Umbilical cord (tissue), 2 donors: Measurements from ENCODE around the gene DNAJB13. TPM values are rescaled to one million over a fixed set of nuclear protein-coding genes. Genes with fewer than 3 reads are reported as not detected.

Experiments
- DNase-seq: peaks from one replicate; pipeline ENCODE4 v3.0.0-alpha.2; 2015; ENCODE audit warnings: low spot score
- total RNA-seq: library from RNA; depleted of rRNA; stranded (reverse); fragments of >200 nt; gene quantifications from one replicate; pipeline ENCODE4 v1.2.3, GENCODE V29; 2014; ENCODE audit warnings: low replicate concordance; ENCODE audit not compliant: insufficient read depth

DNAJB13 gene
- total RNA-seq, 1 donor from 2014 or later: 3.6 TPM

GRCh38 chr11:74014880-74015279 lies 64.1 kb downstream of the DNAJB13 start:
- peak; percentile 34 for DNase-seq

- DNase-seq: no peak
Measured at GRCh38 chr11:74015919-74016684, 65.3 kb downstream of the DNAJB13 start.

- no peak for DNase-seq
Measured at GRCh38 chr11:74017631-74018030, 66.8 kb downstream of the DNAJB13 start.

DNA sequence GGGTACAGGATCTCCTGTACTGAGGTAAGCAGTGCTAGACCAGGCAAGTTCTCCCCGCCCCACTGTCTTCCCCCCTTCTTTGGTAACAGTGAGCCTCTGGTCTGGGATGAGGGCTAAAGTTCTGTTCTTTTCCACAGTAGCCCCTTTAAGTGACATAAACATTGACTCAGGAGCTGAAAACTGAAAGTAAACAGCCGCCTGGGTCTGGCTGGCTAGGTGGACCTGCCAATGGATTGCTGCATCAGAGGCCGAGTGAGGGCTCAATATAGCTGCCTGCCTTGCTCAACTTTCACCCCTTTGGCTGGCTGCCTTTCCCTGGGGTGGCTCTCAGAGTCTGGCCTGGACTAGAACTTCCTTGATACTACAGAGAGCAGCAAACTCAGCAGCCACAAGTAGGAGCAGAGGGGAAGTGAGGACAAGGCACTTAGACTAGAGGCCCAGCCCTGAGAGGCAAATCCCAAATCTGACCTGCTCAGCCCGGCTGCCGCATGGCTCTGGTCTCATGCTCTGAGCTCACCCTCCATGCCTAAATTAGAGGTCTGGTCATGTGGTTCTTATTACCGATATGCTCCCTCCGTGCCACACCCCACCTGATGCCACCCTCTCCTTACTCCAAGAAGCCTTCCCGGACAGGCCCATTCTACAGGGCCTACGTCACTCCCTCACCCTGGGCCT lies 67.6 kb downstream of the DNAJB13 start:
- peak; percentile 83 for DNase-seq

- no peak for DNase-seq
Measured at GRCh38 chr11:74019104-74019738, 68.4 kb downstream of the DNAJB13 start.

- DNase-seq: no peak
Measured at GRCh38 chr11:74019860-74020259, 69.0 kb downstream of the DNAJB13 start.

Other genes starting within 250 kb of the DNAJB13 start
- gene RAB6A, start 190.0 kb upstream of the DNAJB13 start, total RNA-seq: 73.4 TPM
- gene MRPL48, start 163.2 kb upstream of the DNAJB13 start, total RNA-seq: 22.1 TPM
- 35.6 TPM for gene COA4, start 74.2 kb upstream of the DNAJB13 start, total RNA-seq
- 12.5 TPM for gene PAAF1, start 74.0 kb upstream of the DNAJB13 start, total RNA-seq
- gene UCP2, start 31.8 kb downstream of the DNAJB13 start, total RNA-seq: 3.1 TPM
- 0.24 TPM for gene UCP3, start 58.1 kb downstream of the DNAJB13 start, total RNA-seq
- 19.7 TPM for gene C2CD3, start 220.0 kb downstream of the DNAJB13 start, total RNA-seq
- 62.6 TPM for gene PPME1, start 220.3 kb downstream of the DNAJB13 start, total RNA-seq